Dedifferentiated amniotic fluid mesenchymal stem cell (primary cell): Measurements from ENCODE around the gene ZNF592.

Experiments
- DNase-seq: peaks from one replicate; pipeline ENCODE4 v3.0.0-alpha.2; 2016; ENCODE audit errors: extremely low spot score

ZNF592 gene

DNA sequence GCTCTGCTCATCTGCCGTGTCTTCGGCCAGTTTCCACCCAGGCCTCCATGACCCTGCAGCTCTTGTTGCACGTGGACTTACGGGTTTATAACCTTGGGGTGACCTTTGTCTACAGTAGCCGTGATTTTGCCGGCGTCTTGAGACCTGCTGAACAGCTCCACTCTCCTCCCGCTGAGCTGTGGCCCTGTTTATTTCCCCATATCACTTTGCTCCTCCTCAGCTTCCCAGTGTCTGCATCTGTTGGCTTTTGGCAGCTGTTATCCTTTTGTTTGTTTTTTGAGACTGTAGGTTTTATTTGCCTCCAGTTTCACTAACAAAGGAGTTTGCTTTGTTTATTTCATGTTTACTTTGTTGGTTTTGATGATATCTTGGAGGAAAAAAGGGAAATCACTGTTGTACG is 106.7 kb downstream of the ZNF592 start:
- DNase-seq, result no peak

DNA sequence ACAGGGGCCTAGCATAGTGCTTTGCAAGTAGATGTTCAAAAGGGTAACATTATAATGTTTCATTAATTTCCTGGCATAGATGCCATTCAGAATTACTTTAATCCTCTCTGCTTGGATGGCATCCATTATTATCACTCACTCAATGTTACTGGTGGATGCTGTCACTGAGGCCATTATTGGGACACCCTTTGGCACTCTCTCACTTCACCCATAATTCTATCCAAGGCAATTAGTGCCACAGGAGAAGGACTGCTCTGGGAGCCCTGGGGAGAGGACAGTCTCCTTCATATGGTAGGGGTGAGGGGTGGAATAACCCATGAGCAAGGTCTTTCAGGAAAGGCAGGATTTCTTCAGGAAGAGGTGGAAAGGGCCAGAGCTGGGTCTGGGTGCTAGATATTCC is 107.4 kb downstream of the ZNF592 start:
- no peak for DNase-seq
